ENCODE results near the gene PCNX1. TPM values are rescaled to one million over a fixed set of nuclear protein-coding genes. Genes with fewer than 3 reads are reported as not detected.

The PCNX1 gene
- total RNA-seq, 1 donor from 2014 or later: 46.5 TPM

GRCh38 chr14:70995211-70995610 lies 88.0 kb downstream of the PCNX1 start:
- Histone ChIP-seq H3K9me3 (no peaks in the 10 kb centered on the region), H3K36me3 (peaks cover 24% of the 10 kb centered on the region), H3K27ac (no peak overlapping the region), H3K4me1 (no peaks in the 10 kb centered on the region), H3K27me3 (no peaks in the 10 kb centered on the region), H3K4me3 (no peak overlapping the region)
- no peak for TF ChIP-seq CTCF (IDR thresholded peaks at IDR 0.05)
- DNase-seq (no peak), ATAC-seq (no peak)
- intact Hi-C loops (cut with DNase I): no loop called here

- Histone ChIP-seq H3K27me3 (no peaks in the 10 kb centered on the region), H3K4me3 (no peak overlapping the region), H3K4me1 (no peaks in the 10 kb centered on the region), H3K9me3 (no peaks in the 10 kb centered on the region), H3K36me3 (peaks cover 24% of the 10 kb centered on the region), H3K27ac (no peak overlapping the region)
- ATAC-seq: peak; percentile 44
- DNase-seq: peak; percentile 33
- TF ChIP-seq CTCF (IDR thresholded peaks at IDR 0.05): no peak
- intact Hi-C loops (cut with DNase I): no loop called here
These were observed 88.4 kb downstream of the PCNX1 start for GRCh38 chr14:70995671-70996070.

- no peak overlapping the region for H3K4me3 ChIP-seq
- intact Hi-C loops (cut with DNase I): no loop called here
- peak overlapping the region; percentile 33 for H3K27ac ChIP-seq
- H3K27me3 ChIP-seq: no peaks in the 10 kb centered on the region
- H3K9me3 ChIP-seq: no peaks in the 10 kb centered on the region
- peak; percentile 36 for ATAC-seq
- TF ChIP-seq CTCF (IDR thresholded peaks at IDR 0.05): no peak
- DNase-seq: no peak
- H3K4me1 ChIP-seq: no peaks in the 10 kb centered on the region
- H3K36me3 ChIP-seq: peaks cover 32% of the 10 kb centered on the region
These were observed 91.9 kb downstream of the PCNX1 start for GRCh38 chr14:70999117-70999516.

GRCh38 chr14:71000091-71000490 lies 92.8 kb downstream of the PCNX1 start:
- TF ChIP-seq CTCF (IDR thresholded peaks at IDR 0.05): no peak
- Histone ChIP-seq H3K27ac (no peak overlapping the region), H3K4me3 (no peak overlapping the region), H3K27me3 (no peaks in the 10 kb centered on the region), H3K9me3 (no peaks in the 10 kb centered on the region), H3K4me1 (no peaks in the 10 kb centered on the region), H3K36me3 (peaks cover 36% of the 10 kb centered on the region)
- no peak for DNase-seq
- ATAC-seq: no peak
- intact Hi-C loops (cut with DNase I): no loop called here

- Histone ChIP-seq H3K27me3 (no peaks in the 10 kb centered on the region), H3K36me3 (peaks cover 24% of the 10 kb centered on the region), H3K9me3 (no peaks in the 10 kb centered on the region), H3K4me3 (no peak overlapping the region), H3K4me1 (no peaks in the 10 kb centered on the region), H3K27ac (no peak overlapping the region)
- no peak for TF ChIP-seq CTCF (IDR thresholded peaks at IDR 0.05)
- intact Hi-C loops (cut with DNase I): no loop called here
- no peak for DNase-seq
- ATAC-seq: no peak
These were observed 94.5 kb downstream of the PCNX1 start for GRCh38 chr14:71001742-71002141.

- Histone ChIP-seq H3K27ac (no peak overlapping the region), H3K36me3 (peaks cover 14% of the 10 kb centered on the region)
These were observed 95.9 kb downstream of the PCNX1 start for GRCh38 chr14:71003156-71003555.

More at GRCh38 chr14:71003156-71003555, 95.9 kb downstream of the PCNX1 start:
- Histone ChIP-seq H3K9me3 (no peaks in the 10 kb centered on the region), H3K27me3 (no peaks in the 10 kb centered on the region), H3K4me1 (no peaks in the 10 kb centered on the region), H3K4me3 (no peak overlapping the region)
- ATAC-seq: no peak
- intact Hi-C loops (cut with DNase I): no loop called here
- no peak for TF ChIP-seq CTCF (IDR thresholded peaks at IDR 0.05)
- DNase-seq: no peak
